GM13977 (cell line): ENCODE measurements around the gene CCR9.

Experiments used
- DNase-seq: peaks from one replicate; pipeline ENCODE4 v3.0.0; 2012; ENCODE audit warnings: low spot score
- in situ Hi-C: fragments of 300-500 bp; cut with MboI; formaldehyde crosslinking; loops from one replicate; pipeline ENCODE4 v1.12.0; 2022; ENCODE audit warnings: low sequenced_read_pairs, low pct_unique_long_range_greater_than_20kb, mixed read lengths, inconsistent platforms; ENCODE audit not compliant: unreplicated experiment
- TF ChIP-seq, protein P1 (sequence below): IDR thresholded peaks from 2 replicates; pipeline ENCODE4 v1.5.1; 2012; ENCODE audit warnings: mild to moderate bottlenecking, control low read depth; ENCODE audit not compliant: insufficient read depth; ENCODE audit errors: extremely low read depth, missing control alignments

CCR9 gene

GRCh38 chr3:45943207-45943846 is 57.0 kb downstream of the CCR9 start, which contains the start of gene CXCR6:
Gene CXCR6 (plus strand): TSS chr3:45943464. CDS start chr3:45946482, 3,018 bp downstream.
- in situ Hi-C loops: loop anchor here (5.0 to 10.0 kb wide), 3 partner anchors 134 to 429 kb away; partner anchors contain the start of gene CCR5
- DNase-seq: no peak
- TF ChIP-seq, protein P1, sequence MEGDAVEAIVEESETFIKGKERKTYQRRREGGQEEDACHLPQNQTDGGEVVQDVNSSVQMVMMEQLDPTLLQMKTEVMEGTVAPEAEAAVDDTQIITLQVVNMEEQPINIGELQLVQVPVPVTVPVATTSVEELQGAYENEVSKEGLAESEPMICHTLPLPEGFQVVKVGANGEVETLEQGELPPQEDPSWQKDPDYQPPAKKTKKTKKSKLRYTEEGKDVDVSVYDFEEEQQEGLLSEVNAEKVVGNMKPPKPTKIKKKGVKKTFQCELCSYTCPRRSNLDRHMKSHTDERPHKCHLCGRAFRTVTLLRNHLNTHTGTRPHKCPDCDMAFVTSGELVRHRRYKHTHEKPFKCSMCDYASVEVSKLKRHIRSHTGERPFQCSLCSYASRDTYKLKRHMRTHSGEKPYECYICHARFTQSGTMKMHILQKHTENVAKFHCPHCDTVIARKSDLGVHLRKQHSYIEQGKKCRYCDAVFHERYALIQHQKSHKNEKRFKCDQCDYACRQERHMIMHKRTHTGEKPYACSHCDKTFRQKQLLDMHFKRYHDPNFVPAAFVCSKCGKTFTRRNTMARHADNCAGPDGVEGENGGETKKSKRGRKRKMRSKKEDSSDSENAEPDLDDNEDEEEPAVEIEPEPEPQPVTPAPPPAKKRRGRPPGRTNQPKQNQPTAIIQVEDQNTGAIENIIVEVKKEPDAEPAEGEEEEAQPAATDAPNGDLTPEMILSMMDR: no peak

GRCh38 chr3:45944830-45945620 is 58.7 kb downstream of the CCR9 start:
- no peak for DNase-seq
- in situ Hi-C loops: loop anchor here (5.0 to 10.0 kb wide), 3 partner anchors 132 to 427 kb away; partner anchors contain the start of gene CCR5
- TF ChIP-seq, protein P1: no peak

DNA sequence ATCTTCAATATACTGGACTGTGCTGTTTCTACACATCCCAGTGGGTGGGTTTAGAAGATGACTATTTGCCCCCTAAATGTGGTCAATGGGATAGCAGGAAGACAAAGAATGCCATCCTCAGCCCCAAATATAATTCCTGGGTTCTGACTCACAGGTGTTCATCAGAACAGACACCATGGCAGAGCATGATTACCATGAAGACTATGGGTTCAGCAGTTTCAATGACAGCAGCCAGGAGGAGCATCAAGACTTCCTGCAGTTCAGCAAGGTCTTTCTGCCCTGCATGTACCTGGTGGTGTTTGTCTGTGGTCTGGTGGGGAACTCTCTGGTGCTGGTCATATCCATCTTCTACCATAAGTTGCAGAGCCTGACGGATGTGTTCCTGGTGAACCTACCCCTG is 60.0 kb downstream of the CCR9 start:
- in situ Hi-C loops: loop anchor here (10.0 kb wide), 1 partner anchor 268 kb away; no protein-coding TSS in a partner anchor
- DNase-seq: no peak
- TF ChIP-seq, protein P1: no peak

DNA sequence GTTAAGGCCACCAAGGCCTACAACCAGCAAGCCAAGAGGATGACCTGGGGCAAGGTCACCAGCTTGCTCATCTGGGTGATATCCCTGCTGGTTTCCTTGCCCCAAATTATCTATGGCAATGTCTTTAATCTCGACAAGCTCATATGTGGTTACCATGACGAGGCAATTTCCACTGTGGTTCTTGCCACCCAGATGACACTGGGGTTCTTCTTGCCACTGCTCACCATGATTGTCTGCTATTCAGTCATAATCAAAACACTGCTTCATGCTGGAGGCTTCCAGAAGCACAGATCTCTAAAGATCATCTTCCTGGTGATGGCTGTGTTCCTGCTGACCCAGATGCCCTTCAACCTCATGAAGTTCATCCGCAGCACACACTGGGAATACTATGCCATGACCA is 60.5 kb downstream of the CCR9 start:
- TF ChIP-seq, protein P1: no peak
- in situ Hi-C loops: loop anchor here (10.0 kb wide), 1 partner anchor 268 kb away; no protein-coding TSS in a partner anchor
- DNase-seq: no peak

- in situ Hi-C loops: loop anchor here (10.0 kb wide), 1 partner anchor 267 kb away; no protein-coding TSS in a partner anchor
- DNase-seq: no peak
- TF ChIP-seq, protein P1: no peak
Observed at GRCh38 chr3:45947361-45947760, 61.0 kb downstream of the CCR9 start.

- TF ChIP-seq, protein P1: no peak
- in situ Hi-C loops: loop anchor here (10.0 kb wide), 1 partner anchor 266 kb away; no protein-coding TSS in a partner anchor
- DNase-seq: no peak
Observed at GRCh38 chr3:45948311-45948781, 62.0 kb downstream of the CCR9 start.
